Measurements from ENCODE around the gene ASCL2. TPM values are rescaled to one million over a fixed set of nuclear protein-coding genes. Genes with fewer than 3 reads are reported as not detected.
"Not testable (repeated sequence)": the region's sequence is repeated elsewhere in the genome, so short reads cannot be mapped to it uniquely, and the experiment has no call there.

ASCL2 gene
- total and polyA plus RNA-seq, 2 donors (not counting 3 experiments of a cell fraction or from before 2014, with no cell fraction given), result not detected

- FAIRE-seq; CTCF ChIA-PET; H3K4me3 ChIP-seq (replicated peaks in 1 of 3; ENCODE audit: insufficient read depth in 1 of 3, low read depth in 1 of 3, low read length in 3 of 3): not testable (repeated sequence)
These were observed 16.0 kb upstream of the ASCL2 start for GRCh38 chr11:2286350-2286749.

GRCh38 chr11:2280208-2280607 is 9.8 kb upstream of the ASCL2 start:
- Histone ChIP-seq H3K79me2 (ENCODE audit: control insufficient read depth, insufficient read depth, low read length) (no peaks in the 10 kb centered on the region), H3K4me2 (ENCODE audit: insufficient read depth, low read length) (no peak overlapping the region), H3K36me3 (ENCODE audit: control insufficient read depth in 2 of 2, extremely low read depth in 1 of 2, insufficient read depth in 2 of 2, low read length in 2 of 2) (no peaks in the 10 kb centered on the region), H3K27me3 (ENCODE audit: control insufficient read depth in 2 of 2, insufficient read depth in 2 of 2, low read length in 2 of 2) (peaks cover 9 to 23% of the 10 kb centered on the region in 2 experiments), H3K9me3 (replicated peaks; ENCODE audit: control insufficient read depth, insufficient read depth, low read length) (no peaks in the 10 kb centered on the region), H3K9me1 (replicated peaks; ENCODE audit: control insufficient read depth, extremely low read depth, insufficient read depth, low read length) (no peaks in the 10 kb centered on the region), H3K27ac (ENCODE audit: insufficient read depth, low read depth, low read length) (no peak overlapping the region), H2AFZ (ENCODE audit: low read depth, low read length) (no peak overlapping the region), H3K4me1 (ENCODE audit: control insufficient read depth, extremely low read depth, insufficient read depth, low read length) (no peaks in the 10 kb centered on the region), H4K20me1 (replicated peaks; ENCODE audit: control insufficient read depth, extremely low read depth, insufficient read depth, low read length) (no peaks in the 10 kb centered on the region), H3K4me3 (replicated peaks in 1 of 3; ENCODE audit: insufficient read depth in 1 of 3, low read depth in 1 of 3, low read length in 3 of 3) (no peak overlapping the region), H3K9ac (replicated peaks; ENCODE audit: extremely low read depth, insufficient read depth, low read length) (no peak overlapping the region)
- dilution Hi-C loops (cut with MboI; ENCODE audit: extremely low pct_ligation_motif_present, low sequenced_read_pairs), result no loop called here
- intact Hi-C loops (cut with micrococcal nuclease), result no loop called here
- DNase-seq (ENCODE audit: low read depth, low spot score) (no peak), FAIRE-seq (no peak)
- BruUV-seq (replicated peaks), result no TSS peak
- ChIA-PET POLR2A (no interaction called here), CTCF (interaction anchor here (1.2 kb wide), 1 partner anchor 11 kb away, joined by 3 read pairs; no protein-coding TSS in a partner anchor)
- no peak for TF ChIP-seq POLR2AphosphoS5 (IDR thresholded peaks at IDR 0.05; ENCODE audit: insufficient read depth, low read depth, low read length)
- TF ChIP-seq CTCF (IDR thresholded peaks at IDR 0.05; ENCODE audit: extremely low read depth in 1 of 2, insufficient read depth in 1 of 2, low read depth in 1 of 2, low read length in 2 of 2), result no peak
- no peak for TF ChIP-seq FOS (IDR thresholded peaks at IDR 0.05; ENCODE audit: borderline replicate concordance, insufficient read depth, low read length)
- TF ChIP-seq EZH2 (IDR thresholded peaks at IDR 0.05; ENCODE audit: borderline replicate concordance, low read depth, low read length, severe bottlenecking), result no peak
- TF ChIP-seq MAX (IDR thresholded peaks at IDR 0.05; ENCODE audit: insufficient read depth, insufficient read length), result no peak
- TF ChIP-seq MYC (IDR thresholded peaks at IDR 0.05; ENCODE audit: low read depth, low read length), result no peak

More at GRCh38 chr11:2286350-2286749, 16.0 kb upstream of the ASCL2 start:
- H3K4me2 ChIP-seq (ENCODE audit: insufficient read depth, low read length); DNase-seq (ENCODE audit: low read depth, low spot score); H2AFZ ChIP-seq (ENCODE audit: low read depth, low read length); H3K27ac ChIP-seq (ENCODE audit: insufficient read depth, low read depth, low read length); H4K20me1 ChIP-seq (replicated peaks; ENCODE audit: control insufficient read depth, extremely low read depth, insufficient read depth, low read length); H3K9me1 ChIP-seq (replicated peaks; ENCODE audit: control insufficient read depth, extremely low read depth, insufficient read depth, low read length); intact Hi-C loops (cut with micrococcal nuclease); H3K79me2 ChIP-seq (ENCODE audit: control insufficient read depth, insufficient read depth, low read length); POLR2A ChIA-PET; H3K9ac ChIP-seq (replicated peaks; ENCODE audit: extremely low read depth, insufficient read depth, low read length); dilution Hi-C loops (cut with MboI; ENCODE audit: extremely low pct_ligation_motif_present, low sequenced_read_pairs); H3K9me3 ChIP-seq (replicated peaks; ENCODE audit: control insufficient read depth, insufficient read depth, low read length); H3K4me1 ChIP-seq (ENCODE audit: control insufficient read depth, extremely low read depth, insufficient read depth, low read length); H3K36me3 ChIP-seq (ENCODE audit: control insufficient read depth in 2 of 2, extremely low read depth in 1 of 2, insufficient read depth in 2 of 2, low read length in 2 of 2); BruUV-seq (replicated peaks): not testable (repeated sequence)
- peaks cover 4 to 13% of the 10 kb centered on the region in 2 experiments for H3K27me3 ChIP-seq (ENCODE audit: control insufficient read depth in 2 of 2, insufficient read depth in 2 of 2, low read length in 2 of 2)

Data from endothelial cell of umbilical vein (primary cell).